GM12873 (cell line): ENCODE results near the gene FBXO41.

Experiments
- TF ChIP-seq, protein P1 (sequence below): IDR thresholded peaks from 2 replicates; pipeline ENCODE4 v1.5.1; 2012; ENCODE audit warnings: low read depth, mild to moderate bottlenecking, moderate library complexity, low read length, control low read depth; ENCODE audit not compliant: insufficient read depth; ENCODE audit errors: missing control alignments

The FBXO41 gene

DNA sequence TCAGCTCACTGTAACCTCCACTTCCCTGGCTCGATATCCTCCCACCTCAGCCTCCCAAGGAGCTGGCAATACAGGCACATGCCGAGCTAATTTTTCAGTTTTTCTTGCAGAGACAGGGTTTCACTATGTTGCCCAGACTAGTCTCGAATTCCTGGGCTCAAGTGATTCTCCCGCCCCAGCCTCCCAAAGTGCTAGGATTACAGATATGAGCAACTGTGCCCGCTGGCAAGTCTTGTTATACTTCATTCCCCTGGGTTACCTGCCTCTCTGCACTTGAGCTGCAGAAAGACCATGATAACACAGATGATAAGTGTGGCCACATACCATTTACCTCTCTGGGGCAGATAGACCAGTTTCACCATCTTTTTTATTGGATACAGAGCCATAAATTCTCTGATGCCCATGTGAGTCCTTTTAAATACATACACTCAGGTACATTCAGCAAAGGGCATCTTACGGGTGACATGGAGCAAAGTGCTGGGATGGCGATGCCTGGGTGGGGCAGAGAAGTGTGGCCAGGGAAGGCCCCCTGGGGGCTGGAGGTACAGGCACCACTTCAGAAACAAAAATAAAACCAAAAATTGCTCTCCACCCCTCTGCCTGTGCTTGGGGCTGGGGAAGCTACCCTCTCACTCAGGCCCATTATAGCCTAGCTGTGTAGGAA lies 29.8 kb downstream of the FBXO41 start:
- TF ChIP-seq, protein P1, sequence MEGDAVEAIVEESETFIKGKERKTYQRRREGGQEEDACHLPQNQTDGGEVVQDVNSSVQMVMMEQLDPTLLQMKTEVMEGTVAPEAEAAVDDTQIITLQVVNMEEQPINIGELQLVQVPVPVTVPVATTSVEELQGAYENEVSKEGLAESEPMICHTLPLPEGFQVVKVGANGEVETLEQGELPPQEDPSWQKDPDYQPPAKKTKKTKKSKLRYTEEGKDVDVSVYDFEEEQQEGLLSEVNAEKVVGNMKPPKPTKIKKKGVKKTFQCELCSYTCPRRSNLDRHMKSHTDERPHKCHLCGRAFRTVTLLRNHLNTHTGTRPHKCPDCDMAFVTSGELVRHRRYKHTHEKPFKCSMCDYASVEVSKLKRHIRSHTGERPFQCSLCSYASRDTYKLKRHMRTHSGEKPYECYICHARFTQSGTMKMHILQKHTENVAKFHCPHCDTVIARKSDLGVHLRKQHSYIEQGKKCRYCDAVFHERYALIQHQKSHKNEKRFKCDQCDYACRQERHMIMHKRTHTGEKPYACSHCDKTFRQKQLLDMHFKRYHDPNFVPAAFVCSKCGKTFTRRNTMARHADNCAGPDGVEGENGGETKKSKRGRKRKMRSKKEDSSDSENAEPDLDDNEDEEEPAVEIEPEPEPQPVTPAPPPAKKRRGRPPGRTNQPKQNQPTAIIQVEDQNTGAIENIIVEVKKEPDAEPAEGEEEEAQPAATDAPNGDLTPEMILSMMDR = no peak

DNA sequence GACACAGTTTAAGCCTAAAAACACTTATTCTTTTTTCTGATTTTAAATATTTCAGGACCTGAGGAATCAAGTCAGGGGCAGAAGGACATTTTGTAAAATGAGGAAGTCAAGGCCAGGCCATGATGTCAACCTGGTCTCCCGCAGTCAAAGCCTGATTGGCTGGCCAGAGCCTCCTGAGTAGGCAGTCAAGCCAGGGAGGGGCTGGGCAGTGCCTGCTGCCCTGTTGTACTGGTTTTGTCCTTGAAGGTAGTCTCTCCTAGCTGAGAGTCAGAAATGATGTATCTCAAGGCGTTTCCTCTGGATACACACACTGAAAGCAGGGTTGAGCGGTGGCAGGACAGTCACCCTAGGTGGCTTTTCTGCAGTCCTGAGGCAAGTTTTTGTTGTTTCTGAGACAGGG lies 30.4 kb downstream of the FBXO41 start:
- TF ChIP-seq, protein P1 = no peak

DNA sequence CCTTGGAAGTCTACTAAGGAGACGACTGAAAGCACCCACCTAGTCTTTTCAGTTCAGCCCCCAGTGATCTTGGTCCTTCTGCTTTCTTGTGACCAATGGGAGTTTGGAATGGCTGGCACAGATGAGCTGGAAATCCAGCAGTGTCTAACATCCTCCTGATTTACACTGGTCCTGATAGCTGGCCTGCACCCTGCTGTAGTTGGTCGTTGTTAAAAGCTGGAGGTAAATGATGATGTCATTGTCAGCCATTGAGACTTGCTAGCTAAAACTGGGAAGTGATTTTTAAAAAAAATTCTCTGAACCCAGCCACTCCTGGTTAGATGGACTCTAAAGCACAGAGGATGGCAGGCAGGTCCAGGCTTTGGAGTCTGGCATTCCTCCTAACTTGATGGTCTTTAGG lies 30.9 kb downstream of the FBXO41 start:
- TF ChIP-seq, protein P1 = no peak

DNA sequence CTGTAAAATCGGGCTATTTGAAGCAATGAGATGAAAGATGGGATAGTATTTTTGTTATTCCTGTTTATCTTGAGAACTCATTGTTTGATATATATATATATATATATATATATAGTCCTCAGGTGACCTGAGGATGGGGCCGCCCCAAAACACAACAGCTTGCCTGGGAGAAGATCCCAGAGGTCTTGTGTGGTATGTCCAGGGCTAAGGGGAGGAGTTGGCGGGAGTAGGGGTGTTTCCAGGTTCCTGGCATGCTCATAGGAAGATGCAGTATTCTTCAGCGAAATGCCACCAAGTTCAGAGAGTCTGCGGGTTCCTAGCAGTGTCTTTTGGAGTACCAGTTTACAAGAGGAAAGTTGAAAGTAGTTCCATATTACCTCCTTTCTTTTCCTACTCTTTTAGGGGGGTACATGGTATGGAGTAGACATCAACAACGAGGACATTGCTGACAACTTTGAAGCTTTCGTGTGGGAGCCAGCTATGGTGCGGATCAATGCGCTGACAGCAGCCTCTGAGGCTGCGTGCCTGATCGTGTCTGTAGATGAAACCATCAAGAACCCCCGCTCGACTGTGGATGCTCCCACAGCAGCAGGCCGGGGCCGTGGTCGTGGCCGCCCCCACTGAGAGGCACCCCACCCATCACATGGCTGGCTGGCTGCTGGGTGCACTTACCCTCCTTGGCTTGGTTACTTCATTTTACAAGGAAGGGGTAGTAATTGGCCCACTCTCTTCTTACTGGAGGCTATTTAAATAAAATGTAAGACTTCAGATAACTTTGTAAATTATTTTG lies 31.8 kb downstream of the FBXO41 start:
- TF ChIP-seq, protein P1 = no peak

DNA sequence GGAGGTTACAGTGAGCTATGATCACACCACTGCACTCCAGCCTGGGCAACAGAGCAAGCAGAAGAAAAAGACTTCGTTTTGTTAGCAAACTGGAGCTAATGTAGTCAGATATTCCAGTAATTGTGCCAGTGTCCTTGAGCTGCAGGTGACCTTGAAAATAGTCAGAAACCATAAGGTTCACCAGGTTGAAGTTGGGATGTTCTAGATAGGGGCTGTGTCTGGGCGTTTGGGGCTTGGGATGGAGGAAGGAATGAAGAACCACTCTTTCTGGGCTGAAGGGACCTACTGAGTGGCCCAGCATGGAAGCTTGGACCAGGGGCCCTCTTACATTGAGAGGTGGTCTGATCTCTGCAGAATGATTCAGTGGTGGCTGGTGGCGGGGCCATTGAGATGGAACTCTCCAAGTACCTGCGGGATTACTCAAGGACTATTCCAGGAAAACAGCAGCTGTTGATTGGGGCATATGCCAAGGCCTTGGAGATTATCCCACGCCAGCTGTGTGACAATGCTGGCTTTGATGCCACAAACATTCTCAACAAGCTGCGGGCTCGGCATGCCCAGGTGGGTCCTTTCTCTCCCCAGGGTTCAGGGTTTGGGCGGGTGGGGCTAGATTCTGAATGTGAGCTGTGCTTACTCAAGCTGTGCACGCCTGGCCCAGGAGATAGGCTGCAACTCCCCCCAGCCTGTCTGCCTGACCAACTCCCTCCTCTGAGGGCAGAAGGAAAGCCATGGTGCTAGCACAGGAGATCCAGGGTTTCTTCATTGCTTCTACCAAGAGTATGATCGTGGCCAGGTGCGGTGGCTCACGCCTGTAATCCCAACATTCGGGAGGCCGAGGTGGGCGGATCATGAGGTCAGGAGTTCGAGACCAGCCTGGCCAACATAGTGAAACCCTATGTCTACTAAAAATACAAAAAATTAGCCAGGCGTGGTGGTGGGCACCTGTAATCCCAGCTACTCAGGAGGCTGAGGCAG lies 33.1 kb downstream of the FBXO41 start:
- TF ChIP-seq, protein P1 = no peak

DNA sequence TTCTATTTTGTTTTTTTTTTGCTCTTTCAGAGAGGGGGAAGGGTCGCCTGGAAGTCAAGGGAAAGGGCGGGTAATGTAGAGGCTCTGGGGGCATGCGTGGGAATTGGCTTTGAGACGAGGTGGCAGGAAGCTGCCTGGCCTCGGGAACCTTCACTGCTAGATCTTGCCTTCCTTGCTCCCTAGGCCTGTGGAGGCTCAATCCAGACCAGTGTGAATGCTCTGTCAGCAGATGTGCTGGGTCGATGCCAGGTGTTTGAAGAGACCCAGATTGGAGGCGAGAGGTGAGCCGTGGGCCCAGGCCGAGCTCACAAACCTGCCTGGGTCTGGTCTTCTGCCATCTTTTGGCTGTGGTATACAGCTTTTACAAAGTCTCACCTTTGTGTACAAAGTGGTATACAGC lies 34.6 kb downstream of the FBXO41 start:
- TF ChIP-seq, protein P1 = no peak
